GM19455 (cell line): ENCODE data around the gene YIPF7.

ENCODE experiments used
- ATAC-seq: cut with Tn5 transposase; IDR thresholded peaks from one replicate; pipeline ENCODE4 v1.9.1; 2021; ENCODE audit not compliant: unreplicated experiment

The YIPF7 gene

GRCh38 chr4:44651425-44651824 lies at the start of gene YIPF7:
YIPF7 (minus strand) TSS chr4:44651625; CDS start chr4:44650100, 1,525 bp downstream.
- ATAC-seq = no peak

- ATAC-seq = no peak
Measured at GRCh38 chr4:44701037-44701436, 49.6 kb upstream of the YIPF7 start.

- no peak for ATAC-seq
Measured at GRCh38 chr4:44700427-44700826, 49.0 kb upstream of the YIPF7 start.

DNA sequence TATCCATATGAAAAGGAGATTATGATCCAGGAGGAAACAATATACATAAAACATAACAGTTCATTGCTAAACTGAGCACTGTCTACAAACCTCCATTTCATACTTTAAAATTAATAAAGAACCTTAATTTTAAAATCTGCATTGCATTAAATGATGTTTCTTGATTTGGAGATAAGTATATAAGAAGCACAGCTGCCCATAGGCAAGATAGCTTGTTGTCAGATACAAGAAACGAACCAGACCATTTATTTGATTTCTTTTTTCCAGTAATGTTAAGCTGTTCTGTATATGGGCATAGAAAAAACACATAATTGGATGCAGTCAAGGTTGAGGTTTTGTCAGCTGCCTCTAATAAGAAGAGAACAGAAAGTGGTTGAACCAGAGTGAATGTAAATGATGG lies 33.2 kb upstream of the YIPF7 start:
- ATAC-seq = no peak

DNA sequence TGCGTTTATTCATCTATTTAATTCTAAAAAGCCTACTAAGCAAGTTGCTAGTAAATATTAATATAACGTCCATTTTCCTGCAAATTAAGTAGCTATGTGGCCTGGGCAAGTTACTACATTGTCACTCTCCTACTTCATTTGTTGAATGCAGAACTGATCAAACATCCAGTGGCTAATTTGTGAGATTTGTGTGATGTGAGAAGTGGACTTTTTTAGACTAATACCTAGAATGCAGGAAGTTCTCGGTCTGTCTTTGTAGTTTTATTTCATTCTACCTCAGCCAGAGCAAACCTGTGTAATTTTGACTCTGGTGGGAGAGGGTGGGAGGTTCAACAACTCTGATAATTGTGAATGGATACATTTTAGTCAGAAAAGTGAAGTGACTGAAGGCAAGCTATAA lies 27.6 kb upstream of the YIPF7 start:
- ATAC-seq = peak; percentile 2

GRCh38 chr4:44678094-44679041 lies 26.9 kb upstream of the YIPF7 start, which contains the start of gene GUF1:
GUF1 (plus strand) TSS chr4:44678420; CDS start chr4:44678623, 203 bp downstream.
- peak; percentile 97 for ATAC-seq

GRCh38 chr4:44675366-44675765 lies 23.9 kb upstream of the YIPF7 start:
- no peak for ATAC-seq

DNA sequence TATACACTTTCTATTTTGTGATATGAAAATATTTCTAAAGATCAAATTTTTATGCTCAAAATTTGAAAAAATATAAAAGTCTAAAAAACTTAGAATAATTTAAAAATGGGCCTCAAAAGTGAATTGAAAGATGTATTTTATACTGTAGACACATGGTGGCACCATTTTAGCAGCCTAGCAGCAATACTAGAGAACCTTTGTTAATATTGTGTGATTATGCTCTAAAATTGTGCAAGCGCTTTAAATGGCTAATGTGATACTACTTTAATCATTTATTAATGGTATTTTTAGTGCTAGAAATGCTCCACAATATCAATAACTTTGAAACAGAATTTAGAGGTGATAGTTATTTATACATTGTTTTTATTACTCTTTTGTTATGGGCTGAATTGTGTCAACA lies 23.0 kb upstream of the YIPF7 start:
- ATAC-seq = no peak

- no peak for ATAC-seq
Measured at GRCh38 chr4:44671636-44672035, 20.2 kb upstream of the YIPF7 start.

- ATAC-seq = no peak
Measured at GRCh38 chr4:44670506-44671199, 19.2 kb upstream of the YIPF7 start.

DNA sequence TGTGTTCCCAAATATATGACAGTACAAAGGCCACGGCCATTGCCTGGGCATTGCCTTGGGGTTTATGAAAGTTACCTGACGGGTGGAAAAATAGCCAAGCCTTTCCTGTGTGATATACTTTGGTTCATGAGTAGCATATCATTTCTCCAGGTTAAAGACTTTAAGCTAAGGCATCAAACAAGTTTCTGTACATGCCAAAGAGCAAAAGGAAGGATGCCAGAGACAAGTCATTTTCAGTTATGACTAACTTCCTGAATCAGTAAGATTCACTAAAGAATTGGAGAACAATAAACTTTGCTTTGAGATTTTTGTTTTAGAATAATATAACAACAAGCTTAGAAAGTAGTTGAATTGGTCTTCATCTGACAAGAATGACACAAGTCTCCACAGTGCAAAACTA lies 17.1 kb upstream of the YIPF7 start:
- ATAC-seq = no peak

- no peak for ATAC-seq
Measured at GRCh38 chr4:44663539-44664263, 12.3 kb upstream of the YIPF7 start.

DNA sequence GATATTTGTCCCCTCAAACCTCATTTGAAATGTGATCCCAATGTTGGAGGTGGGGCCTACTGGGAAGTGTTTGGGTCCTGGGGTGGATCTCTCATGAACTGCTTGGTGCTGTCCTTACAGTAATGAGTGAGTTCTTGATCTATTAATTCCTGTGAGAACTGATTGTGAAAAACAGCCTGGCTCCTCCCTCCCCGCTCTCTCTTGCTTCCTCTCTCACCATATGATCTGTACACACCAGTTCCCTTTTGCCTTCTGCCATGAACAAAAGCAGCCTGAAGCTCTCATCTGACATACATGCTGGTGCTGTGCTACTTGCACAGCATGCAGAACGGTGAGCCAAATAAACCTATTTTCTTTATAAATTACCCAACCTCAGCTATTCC lies 11.2 kb upstream of the YIPF7 start:
- ATAC-seq = no peak

- ATAC-seq = no peak
Measured at GRCh38 chr4:44661940-44662622, 10.7 kb upstream of the YIPF7 start.

DNA sequence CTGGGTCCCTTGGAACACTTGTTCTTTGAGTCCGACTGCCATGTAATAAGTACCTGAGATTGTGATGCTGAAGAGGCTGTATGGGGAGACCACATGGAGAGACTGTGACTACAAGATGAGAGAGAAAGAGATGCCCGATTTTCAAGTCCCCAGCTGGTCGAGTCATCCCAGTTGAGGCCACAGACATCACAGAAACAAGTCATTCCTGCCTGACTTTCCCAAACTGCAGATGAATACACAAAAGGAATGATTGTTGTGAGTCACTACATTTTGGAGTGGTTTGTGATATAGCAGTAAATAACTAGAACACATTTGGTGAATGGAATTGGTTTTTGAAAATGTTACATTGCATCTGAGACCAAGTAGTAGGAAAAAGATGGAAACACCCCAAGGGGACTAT lies 9.0 kb upstream of the YIPF7 start:
- no peak for ATAC-seq

- no peak for ATAC-seq
Measured at GRCh38 chr4:44652002-44652401, 577 bp upstream of the YIPF7 start.

GRCh38 chr4:44646151-44646550 lies 5.3 kb downstream of the YIPF7 start:
- no peak for ATAC-seq

GRCh38 chr4:44638091-44638490 lies 13.3 kb downstream of the YIPF7 start:
- ATAC-seq = no peak

DNA sequence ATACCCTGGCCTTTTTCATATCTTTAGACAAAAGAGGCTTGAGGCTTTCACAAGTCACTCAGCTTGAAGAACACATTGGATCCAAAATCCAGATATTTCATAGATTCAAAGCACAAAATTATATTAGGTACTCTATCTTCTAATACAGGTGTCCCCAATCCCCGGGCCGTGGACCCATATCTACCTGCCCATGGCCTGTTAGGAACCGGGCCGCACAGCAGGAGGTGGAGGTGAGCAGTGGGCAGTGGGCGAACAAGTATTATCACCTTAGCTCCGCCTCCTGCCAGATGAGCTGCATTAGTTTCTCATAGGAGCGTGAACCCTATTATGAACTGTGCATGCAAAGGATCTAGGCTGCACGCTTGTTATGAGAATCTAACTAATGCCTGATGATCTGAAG lies 18.7 kb downstream of the YIPF7 start:
- no peak for ATAC-seq

- ATAC-seq = no peak
Measured at GRCh38 chr4:44632089-44632488, 19.3 kb downstream of the YIPF7 start.
